OCI-LY7 (cell line): ENCODE data around the gene SCRN2. TPM values are rescaled to one million over a fixed set of nuclear protein-coding genes. Genes with fewer than 3 reads are reported as not detected.

Source experiments
- BruUV-seq: library from RNA; stranded (reverse); fragments of 400-500 nt; replicated peaks from 2 replicates; lab custom pipeline; 2021; lab: Mats Ljungman, UMichigan
- CTCF ChIA-PET: fragments of 300-600 bp; sonication (Branson Sonifier 250); formaldehyde crosslinking; loops from one replicate; lab custom pipeline; 2022; ENCODE audit warnings: antibody characterized with exemption; ENCODE audit not compliant: unreplicated experiment; lab: Charles Lee
- POLR2A ChIA-PET: fragments of 300-600 bp; sonication (Branson Sonifier 250); formaldehyde crosslinking; loops from one replicate; lab custom pipeline; 2022; ENCODE audit warnings: antibody characterized with exemption; lab: Charles Lee
- DNase-seq: peaks from one replicate; pipeline ENCODE4 v3.0.0-alpha.2; 2015; ENCODE audit warnings: low spot score
- H2AFZ ChIP-seq: fragments of 200-600 bp; sonication (generic), shearing (Covaris generic); 2 replicates; pipeline ENCODE4 v1.6.1; 2014; ENCODE audit warnings: mild to moderate bottlenecking, antibody characterized with exemption, low read length, moderate library complexity
- H3K27ac ChIP-seq: fragments of 200-600 bp; sonication (generic); 2 replicates; pipeline ENCODE4 v1.5.1; 2014; ENCODE audit warnings: mixed run types, low read depth, mild to moderate bottlenecking, moderate library complexity, low read length, inconsistent platforms; ENCODE audit not compliant: poor library complexity, severe bottlenecking
- H3K36me3 ChIP-seq: fragments of 200-600 bp; sonication (generic); 2 replicates; pipeline ENCODE4 v1.6.1; 2014; ENCODE audit warnings: mild to moderate bottlenecking, antibody characterized with exemption, low read length, moderate library complexity, mixed read lengths; ENCODE audit not compliant: insufficient read depth
- H3K4me1 ChIP-seq: fragments of 200-600 bp; sonication (generic); 2 replicates; pipeline ENCODE4 v1.5.1; 2014; ENCODE audit warnings: mild to moderate bottlenecking, low read length; ENCODE audit not compliant: insufficient read depth, poor library complexity, severe bottlenecking
- H3K4me2 ChIP-seq: fragments of 200-600 bp; sonication (generic); 2 replicates; pipeline ENCODE4 v1.6.1; 2014; ENCODE audit warnings: mild to moderate bottlenecking, low read length
- H3K4me3 ChIP-seq: fragments of 200-600 bp; sonication (generic); 2 replicates; pipeline ENCODE4 v1.5.1; 2014; ENCODE audit warnings: mild to moderate bottlenecking, low read depth, low read length; ENCODE audit not compliant: poor library complexity, severe bottlenecking
- H3K79me2 ChIP-seq: fragments of 200-600 bp; sonication (generic); 2 replicates; pipeline ENCODE4 v1.6.1; 2016; ENCODE audit warnings: low read depth, mild to moderate bottlenecking, low read length, moderate library complexity, mixed read lengths; ENCODE audit not compliant: insufficient read depth
- H3K9me2 ChIP-seq: fragments of 200-600 bp; sonication (generic); 2 replicates; pipeline ENCODE4 v1.6.1; 2016; ENCODE audit warnings: mild to moderate bottlenecking, low read length, mixed read lengths; ENCODE audit not compliant: insufficient read depth
- H3K9me3 ChIP-seq: fragments of 200-600 bp; sonication (generic); 2 replicates; pipeline ENCODE4 v1.6.1; 2014; ENCODE audit warnings: mild to moderate bottlenecking, mixed run types, low read length, mixed read lengths
- H4K20me1 ChIP-seq: fragments of 200-600 bp; sonication (generic); 2 replicates; pipeline ENCODE4 v1.6.1; 2014; ENCODE audit warnings: mild to moderate bottlenecking, antibody characterized with exemption, low read length, moderate library complexity, mixed read lengths; ENCODE audit not compliant: insufficient read depth
- CTCF ChIP-seq: fragments of 200-600 bp; sonication (generic); conservative IDR thresholded peaks from 2 replicates; pipeline ENCODE4 v1.5.1; 2014; ENCODE audit warnings: mild to moderate bottlenecking, antibody characterized with exemption, low read length, moderate library complexity, mixed read lengths
- EZH2phosphoT487 ChIP-seq: fragments of 200-600 bp; sonication (generic); IDR thresholded peaks from 2 replicates; pipeline ENCODE4 v1.6.1; 2018; ENCODE audit warnings: low read depth, borderline replicate concordance, mild to moderate bottlenecking, mixed run types, antibody characterized with exemption, low read length, moderate library complexity, mixed read lengths
- intact Hi-C: fragments of 100-400 bp; cut with micrococcal nuclease; formaldehyde crosslinking; loops from one replicate; pipeline ENCODE4 v1.10.0; 2022; ENCODE audit not compliant: unreplicated experiment
- total RNA-seq, 2 experiments: library from RNA; depleted of rRNA in 1 of 2; stranded (reverse); fragments of >200 nt in 1 of 2; shearing (Covaris generic) in 1 of 2; gene quantifications; 2 replicates each; pipeline ENCODE4 v1.2.3, GENCODE V29; 2014 to 2022

SCRN2 gene
- total RNA-seq, 2 experiments from 2014 or later = 37.3 to 42.9 TPM

GRCh38 chr17:47845716-47846075, 4.6 kb upstream of the SCRN2 start:
- Histone ChIP-seq H3K9me3 (no peaks in the 10 kb centered on the region), H3K9me2 (no peaks in the 10 kb centered on the region), H4K20me1 (no peaks in the 10 kb centered on the region), H3K4me3 (no peak overlapping the region), H3K79me2 (no peaks in the 10 kb centered on the region), H3K36me3 (no peaks in the 10 kb centered on the region), H3K4me2 (no peak overlapping the region), H2AFZ (no peak overlapping the region), H3K27ac (no peak overlapping the region), H3K4me1 (peaks cover 32% of the 10 kb centered on the region)
- DNase-seq = no peak
- intact Hi-C loops = no loop called here
- ChIA-PET POLR2A (no interaction called here), CTCF (no interaction called here)
- no TSS peak for BruUV-seq
- TF ChIP-seq EZH2phosphoT487 = no peak
- no peak for TF ChIP-seq CTCF

GRCh38 chr17:47844814-47845715, 4.0 kb upstream of the SCRN2 start:
- peak; percentile 63 for TF ChIP-seq CTCF
- no peak for TF ChIP-seq EZH2phosphoT487
- no TSS peak for BruUV-seq
- Histone ChIP-seq H3K4me3 (no peak overlapping the region), H3K9me3 (no peaks in the 10 kb centered on the region), H3K4me1 (peaks cover 37% of the 10 kb centered on the region), H3K27ac (no peak overlapping the region), H3K9me2 (no peaks in the 10 kb centered on the region), H4K20me1 (no peaks in the 10 kb centered on the region), H2AFZ (no peak overlapping the region), H3K79me2 (no peaks in the 10 kb centered on the region), H3K36me3 (no peaks in the 10 kb centered on the region), H3K4me2 (no peak overlapping the region)
- intact Hi-C loops = loop anchor here (5.0 kb wide), 1 partner anchor 127 kb away; the partner anchor contains the start of gene CDK5RAP3
- CTCF ChIA-PET = no interaction called here
- DNase-seq = no peak
- POLR2A ChIA-PET = interaction anchor here (0.6 kb wide), 1 partner anchor 584 kb away, joined by 3 read pairs; no protein-coding TSS in a partner anchor

GRCh38 chr17:47844227-47844626, 3.2 kb upstream of the SCRN2 start:
- Histone ChIP-seq H3K9me3 (no peaks in the 10 kb centered on the region), H3K4me1 (peaks cover 37% of the 10 kb centered on the region), H2AFZ (no peak overlapping the region), H3K4me2 (no peak overlapping the region), H3K27ac (no peak overlapping the region), H3K79me2 (no peaks in the 10 kb centered on the region), H4K20me1 (no peaks in the 10 kb centered on the region), H3K4me3 (no peak overlapping the region), H3K9me2 (no peaks in the 10 kb centered on the region), H3K36me3 (no peaks in the 10 kb centered on the region)
- intact Hi-C loops = loop anchor here (5.0 kb wide), 1 partner anchor 128 kb away; the partner anchor contains the start of gene CDK5RAP3
- CTCF ChIA-PET = no interaction called here
- BruUV-seq = no TSS peak
- POLR2A ChIA-PET = interaction anchor here (1.3 kb wide), 1 partner anchor 14 kb away, joined by 4 read pairs; no protein-coding TSS in a partner anchor
- TF ChIP-seq EZH2phosphoT487 = no peak
- TF ChIP-seq CTCF = no peak
- no peak for DNase-seq
